H9 (cell line): ENCODE measurements around the gene AASDH. TPM values are rescaled to one million over a fixed set of nuclear protein-coding genes. Genes with fewer than 3 reads are reported as not detected.

Experiments
- DNase-seq: peaks from one replicate; pipeline ENCODE4 v3.0.0-alpha.2; 2017
- H2AFZ ChIP-seq: one replicate; pipeline ENCODE4 v1.6.1; 2013; ENCODE audit warnings: mild to moderate bottlenecking, low read length, control low read depth, moderate library complexity
- H2AK5ac ChIP-seq: 2 replicates; pipeline ENCODE4 v1.6.1; 2013; ENCODE audit warnings: low read length, control low read depth, mixed read lengths; ENCODE audit not compliant: insufficient read length
- H2BK120ac ChIP-seq: one replicate; pipeline ENCODE4 v1.6.1; 2013; ENCODE audit warnings: low read depth, mild to moderate bottlenecking, low read length, control low read depth, inconsistent platforms; ENCODE audit not compliant: poor library complexity, severe bottlenecking
- H2BK12ac ChIP-seq: 2 replicates; pipeline ENCODE4 v1.6.1; 2013; ENCODE audit warnings: low read length, control low read depth, mixed read lengths, low read depth; ENCODE audit not compliant: insufficient read length
- H2BK15ac ChIP-seq: 2 replicates; pipeline ENCODE4 v1.6.1; 2013; ENCODE audit warnings: low read depth, low read length, control low read depth
- H2BK20ac ChIP-seq: one replicate; pipeline ENCODE4 v1.6.1; 2013; ENCODE audit warnings: low read depth, mild to moderate bottlenecking, low read length, control low read depth, inconsistent platforms; ENCODE audit not compliant: poor library complexity, severe bottlenecking
- H2BK5ac ChIP-seq: 2 replicates; pipeline ENCODE4 v1.6.1; 2013; ENCODE audit warnings: low read length, control low read depth, mixed read lengths; ENCODE audit not compliant: insufficient read length
- H3K14ac ChIP-seq: 2 replicates; pipeline ENCODE4 v1.6.1; 2013; ENCODE audit warnings: low read length, control low read depth; ENCODE audit not compliant: insufficient read depth
- H3K18ac ChIP-seq: 2 replicates; pipeline ENCODE4 v1.6.1; 2013; ENCODE audit warnings: low read depth, mild to moderate bottlenecking, mixed read lengths, low read length, control low read depth; ENCODE audit not compliant: insufficient read length
- H3K23ac ChIP-seq: 2 replicates; pipeline ENCODE4 v1.6.1; 2013; ENCODE audit warnings: low read length, control low read depth, mixed read lengths, low read depth; ENCODE audit not compliant: insufficient read length
- H3K23me2 ChIP-seq: 2 replicates; pipeline ENCODE4 v1.6.1; 2013; ENCODE audit warnings: low read depth, mild to moderate bottlenecking, mixed read lengths, low read length, control low read depth; ENCODE audit not compliant: insufficient read length, poor library complexity, severe bottlenecking
- H3K27ac ChIP-seq: 2 replicates; pipeline ENCODE4 v1.5.1; 2013; ENCODE audit warnings: low read length, control low read depth, mixed read lengths, low read depth; ENCODE audit not compliant: insufficient read length
- H3K27me3 ChIP-seq: 2 replicates; pipeline ENCODE4 v1.6.1; 2013; ENCODE audit warnings: low read length, control low read depth, inconsistent platforms; ENCODE audit not compliant: insufficient read depth
- H3K4ac ChIP-seq: 2 replicates; pipeline ENCODE4 v1.6.1; 2013; ENCODE audit warnings: low read depth, mild to moderate bottlenecking, control low read depth, inconsistent platforms, low read length, moderate library complexity
- H3K4me1 ChIP-seq: 2 replicates; pipeline ENCODE4 v1.6.1; 2013; ENCODE audit warnings: low read length, control low read depth, inconsistent platforms; ENCODE audit not compliant: insufficient read depth
- H3K4me2 ChIP-seq: 2 replicates; pipeline ENCODE4 v1.6.1; 2013; ENCODE audit warnings: low read length, control low read depth, mixed read lengths; ENCODE audit not compliant: insufficient read length, insufficient read depth
- H3K56ac ChIP-seq: 2 replicates; pipeline ENCODE4 v1.6.1; 2013; ENCODE audit warnings: low read depth, mild to moderate bottlenecking, mixed read lengths, low read length, control low read depth; ENCODE audit not compliant: insufficient read length
- H3K79me1 ChIP-seq: 2 replicates; pipeline ENCODE4 v1.6.1; 2013; ENCODE audit warnings: low read depth, mild to moderate bottlenecking, moderate library complexity, low read length, control low read depth, inconsistent platforms; ENCODE audit not compliant: insufficient read depth, poor library complexity, severe bottlenecking
- H3K79me2 ChIP-seq: 2 replicates; pipeline ENCODE4 v1.6.1; 2013; ENCODE audit warnings: low read length, control low read depth, inconsistent platforms; ENCODE audit not compliant: insufficient read depth
- H3K9ac ChIP-seq: 2 replicates; pipeline ENCODE4 v1.6.1; 2013; ENCODE audit warnings: low read length, control low read depth, mixed read lengths; ENCODE audit not compliant: insufficient read length; ENCODE audit errors: extremely low read depth
- H3K9me3 ChIP-seq: one replicate; pipeline ENCODE4 v1.6.1; 2013; ENCODE audit warnings: low read depth, low read length, inconsistent platforms; ENCODE audit not compliant: control insufficient read depth
- H3T11ph ChIP-seq: one replicate; pipeline ENCODE4 v1.6.1; 2013; ENCODE audit warnings: mild to moderate bottlenecking, low read length, control low read depth, inconsistent platforms
- H4K20me1 ChIP-seq: one replicate; pipeline ENCODE4 v1.6.1; 2013; ENCODE audit not compliant: control insufficient read depth, insufficient read length, insufficient read depth
- H4K5ac ChIP-seq: 2 replicates; pipeline ENCODE4 v1.6.1; 2013; ENCODE audit warnings: low read depth, mild to moderate bottlenecking, mixed read lengths, low read length, control low read depth; ENCODE audit not compliant: insufficient read length
- H4K8ac ChIP-seq: replicated peaks from 2 replicates; pipeline ENCODE4 v1.6.1; 2013; ENCODE audit warnings: low read length, control low read depth, mixed read lengths, low read depth; ENCODE audit not compliant: insufficient read length
- H4K91ac ChIP-seq: 2 replicates; pipeline ENCODE4 v1.6.1; 2013; ENCODE audit warnings: low read depth, mild to moderate bottlenecking, moderate library complexity, mixed read lengths, low read length, control low read depth; ENCODE audit not compliant: insufficient read length
- H3K27ac Mint-ChIP-seq, 3 experiments: 2 replicates in 2 of 3; 3 replicates in 1 of 3; pipeline ENCODE4 v1.8.0; 2020 to 2021; ENCODE audit warnings: mixed read lengths in 3 of 3, mild to moderate bottlenecking in 1 of 3, moderate library complexity in 1 of 3
- H3K27me3 Mint-ChIP-seq: 2 replicates; pipeline ENCODE4 v1.8.0; 2021; ENCODE audit warnings: low read depth, mild to moderate bottlenecking, moderate library complexity, mixed read lengths
- H3K36me3 Mint-ChIP-seq, 3 experiments: 2 replicates in 2 of 3; 3 replicates in 1 of 3; pipeline ENCODE4 v1.8.0; 2020 to 2021; ENCODE audit warnings: low read depth in 3 of 3, mixed read lengths in 3 of 3; ENCODE audit not compliant: insufficient read depth in 1 of 3
- H3K4me1 Mint-ChIP-seq, 2 experiments: 2 replicates each; pipeline ENCODE4 v1.8.0; 2020; ENCODE audit warnings: mixed read lengths in 2 of 2
- H3K4me3 Mint-ChIP-seq, 2 experiments: 2 replicates in 1 of 2; 3 replicates in 1 of 2; pipeline ENCODE4 v1.8.0; 2020 to 2021; ENCODE audit warnings: mild to moderate bottlenecking in 2 of 2, mixed read lengths in 2 of 2, moderate library complexity in 1 of 2
- H3K9me3 Mint-ChIP-seq, 2 experiments: 2 replicates in 1 of 2; 3 replicates in 1 of 2; pipeline ENCODE4 v1.8.0; 2020; ENCODE audit warnings: mild to moderate bottlenecking in 2 of 2, mixed read lengths in 2 of 2, moderate library complexity in 1 of 2
- CTCF ChIP-seq: fragments of 200-600 bp; sonication (generic); conservative IDR thresholded peaks from 3 replicates; pipeline ENCODE4 v1.8.0; 2021; ENCODE audit warnings: antibody characterized with exemption, mild to moderate bottlenecking
- WGBS: extraction: QIAGEN DNeasy Blood & Tissue Kit; methylation state at CpG from one replicate; pipeline ENCODE4 v1.1.7; 2013; ENCODE audit warnings: missing lambda C conversion rate, low lambda C conversion rate, mixed read lengths; ENCODE audit not compliant: insufficient read length; ENCODE audit errors: extremely low coverage; 5-methylcytosine and 5-hydroxymethylcytosine counted together
- total RNA-seq: library from RNA; stranded (reverse); gene quantifications from 2 replicates; pipeline ENCODE4 v1.2.1, GENCODE V29; 2021

Gene AASDH
- total RNA-seq, 1 experiment from 2014 or later, result 12.9 TPM

GRCh38 chr4:56406151-56406550 is 18.9 kb upstream of the AASDH start:
- no peak overlapping the region for H4K91ac ChIP-seq
- no peak overlapping the region for H4K5ac ChIP-seq
- H3K27ac Mint-ChIP-seq, result peak overlapping the region in 2 of 3 experiments; percentile 22 to 58; a peak in 2 of 7 replicates
- H3K23me2 ChIP-seq, result no peaks in the 10 kb centered on the region
- no peak overlapping the region for H2BK20ac ChIP-seq
- no peak for DNase-seq
- no peak overlapping the region for H2BK5ac ChIP-seq
- H3K4me2 ChIP-seq, result no peak overlapping the region
- H3K79me1 ChIP-seq, result peaks cover 4% of the 10 kb centered on the region
- no peak overlapping the region for H3K9ac ChIP-seq
- H3T11ph ChIP-seq, result no peak overlapping the region
- no peak for TF ChIP-seq CTCF
- peaks cover 9% of the 10 kb centered on the region; the same call in 1 of the 2 replicates for H3K79me2 ChIP-seq
- H3K18ac ChIP-seq, result no peak overlapping the region
- no peak overlapping the region for H3K4ac ChIP-seq
- no peak overlapping the region for H2AK5ac ChIP-seq
- no peak overlapping the region for H3K56ac ChIP-seq
- peaks cover 27 to 61% (median 55%) of the 10 kb centered on the region in 3 experiments for H3K36me3 Mint-ChIP-seq
- no peaks in the 10 kb centered on the region for H3K27me3 Mint-ChIP-seq
- no peak overlapping the region for H2BK120ac ChIP-seq
- H3K4me1 Mint-ChIP-seq, result peaks cover 25 to 33% of the 10 kb centered on the region in 2 experiments
- no peaks in the 10 kb centered on the region for H3K27me3 ChIP-seq
- no peak overlapping the region for H3K27ac ChIP-seq
- no peak overlapping the region for H3K14ac ChIP-seq
- H4K20me1 ChIP-seq, result no peaks in the 10 kb centered on the region
- no CpG with 5 or more reads among the region's 4 CpGs for WGBS
- H3K9me3 Mint-ChIP-seq, result no peaks in the 10 kb centered on the region
- no peak overlapping the region for H3K23ac ChIP-seq
- H2BK12ac ChIP-seq, result no peak overlapping the region
- H2AFZ ChIP-seq, result no peak overlapping the region
- H3K4me1 ChIP-seq, result no peaks in the 10 kb centered on the region; the same call in 1 of the 2 replicates
- no peak overlapping the region for H4K8ac ChIP-seq
- no peak overlapping the region for H2BK15ac ChIP-seq
- H3K9me3 ChIP-seq, result no peaks in the 10 kb centered on the region
- H3K4me3 Mint-ChIP-seq, result no peak overlapping the region
